ENCODE data around the gene FURIN.

The FURIN gene

GRCh38 chr15:90863987-90864386 lies 4.4 kb upstream of the FURIN start:
- peak overlapping the region; percentile 2 for H3K27ac ChIP-seq (ENCODE audit: poor library complexity, severe bottlenecking)
- no peaks in the 10 kb centered on the region for H3K9me3 ChIP-seq (ENCODE audit: severe bottlenecking)
- TF ChIP-seq CTCF (IDR thresholded peaks at IDR 0.05; ENCODE audit: poor library complexity, severe bottlenecking) = no peak
- DNase-seq (ENCODE audit: low spot score) (no peak), ATAC-seq (ENCODE audit: low read depth) (no peak)
- peaks cover 39% of the 10 kb centered on the region for H3K4me1 ChIP-seq (ENCODE audit: insufficient read depth, poor library complexity, severe bottlenecking)
- no peaks in the 10 kb centered on the region for H3K27me3 ChIP-seq (ENCODE audit: insufficient read depth, poor library complexity, severe bottlenecking)
- no peak overlapping the region for H3K4me3 ChIP-seq (ENCODE audit: severe bottlenecking)
- H3K36me3 ChIP-seq (ENCODE audit: low read depth) = no peaks in the 10 kb centered on the region

GRCh38 chr15:90864507-90864906 lies 3.9 kb upstream of the FURIN start:
- DNase-seq (ENCODE audit: low spot score) (no peak), ATAC-seq (ENCODE audit: low read depth) (no peak)
- Histone ChIP-seq H3K4me3 (ENCODE audit: severe bottlenecking) (no peak overlapping the region), H3K4me1 (ENCODE audit: insufficient read depth, poor library complexity, severe bottlenecking) (peaks cover 41% of the 10 kb centered on the region), H3K27me3 (ENCODE audit: insufficient read depth, poor library complexity, severe bottlenecking) (no peaks in the 10 kb centered on the region), H3K27ac (ENCODE audit: poor library complexity, severe bottlenecking) (no peak overlapping the region), H3K36me3 (ENCODE audit: low read depth) (no peaks in the 10 kb centered on the region), H3K9me3 (ENCODE audit: severe bottlenecking) (no peaks in the 10 kb centered on the region)
- no peak for TF ChIP-seq CTCF (IDR thresholded peaks at IDR 0.05; ENCODE audit: poor library complexity, severe bottlenecking)

- Histone ChIP-seq H3K27ac (ENCODE audit: poor library complexity, severe bottlenecking) (no peak overlapping the region), H3K9me3 (ENCODE audit: severe bottlenecking) (no peaks in the 10 kb centered on the region), H3K4me1 (ENCODE audit: insufficient read depth, poor library complexity, severe bottlenecking) (peaks cover 41% of the 10 kb centered on the region), H3K27me3 (ENCODE audit: insufficient read depth, poor library complexity, severe bottlenecking) (no peaks in the 10 kb centered on the region), H3K36me3 (ENCODE audit: low read depth) (no peaks in the 10 kb centered on the region), H3K4me3 (ENCODE audit: severe bottlenecking) (no peak overlapping the region)
- TF ChIP-seq CTCF (IDR thresholded peaks at IDR 0.05; ENCODE audit: poor library complexity, severe bottlenecking) = no peak
- no peak for DNase-seq (ENCODE audit: low spot score)
- ATAC-seq (ENCODE audit: low read depth) = no peak
Observed at GRCh38 chr15:90865702-90866101, 2.7 kb upstream of the FURIN start.

- no peaks in the 10 kb centered on the region for H3K27me3 ChIP-seq (ENCODE audit: insufficient read depth, poor library complexity, severe bottlenecking)
- no peaks in the 10 kb centered on the region for H3K9me3 ChIP-seq (ENCODE audit: severe bottlenecking)
- TF ChIP-seq CTCF (IDR thresholded peaks at IDR 0.05; ENCODE audit: poor library complexity, severe bottlenecking) = no peak
- ATAC-seq (ENCODE audit: low read depth) = no peak
- no peak overlapping the region for H3K27ac ChIP-seq (ENCODE audit: poor library complexity, severe bottlenecking)
- no peak for DNase-seq (ENCODE audit: low spot score)
- no peaks in the 10 kb centered on the region for H3K36me3 ChIP-seq (ENCODE audit: low read depth)
- no peak overlapping the region for H3K4me3 ChIP-seq (ENCODE audit: severe bottlenecking)
- peaks cover 36% of the 10 kb centered on the region for H3K4me1 ChIP-seq (ENCODE audit: insufficient read depth, poor library complexity, severe bottlenecking)
Observed at GRCh38 chr15:90866161-90866715, 2.1 kb upstream of the FURIN start.

- ATAC-seq (ENCODE audit: low read depth) = no peak
- TF ChIP-seq CTCF (IDR thresholded peaks at IDR 0.05; ENCODE audit: poor library complexity, severe bottlenecking) = no peak
Observed at GRCh38 chr15:90866800-90867199, 1.6 kb upstream of the FURIN start.

More at GRCh38 chr15:90866800-90867199, 1.6 kb upstream of the FURIN start:
- no peak overlapping the region for H3K27ac ChIP-seq (ENCODE audit: poor library complexity, severe bottlenecking)
- H3K9me3 ChIP-seq (ENCODE audit: severe bottlenecking) = no peaks in the 10 kb centered on the region
- no peak for DNase-seq (ENCODE audit: low spot score)
- no peaks in the 10 kb centered on the region for H3K36me3 ChIP-seq (ENCODE audit: low read depth)
- no peaks in the 10 kb centered on the region for H3K27me3 ChIP-seq (ENCODE audit: insufficient read depth, poor library complexity, severe bottlenecking)
- H3K4me3 ChIP-seq (ENCODE audit: severe bottlenecking) = no peak overlapping the region
- H3K4me1 ChIP-seq (ENCODE audit: insufficient read depth, poor library complexity, severe bottlenecking) = peaks cover 33% of the 10 kb centered on the region

Measured in RWPE2 (cell line).